GM19238 (cell line): ENCODE data around the gene KRTAP4-2.
"Not testable (repeated sequence)": the region's sequence is repeated elsewhere in the genome, so short reads cannot be mapped to it uniquely, and the experiment has no call there.

Source experiments
- DNase-seq: peaks from one replicate; pipeline ENCODE4 v3.0.0; 2011; ENCODE audit warnings: low spot score; ENCODE audit not compliant: insufficient read length

Gene KRTAP4-2

DNA sequence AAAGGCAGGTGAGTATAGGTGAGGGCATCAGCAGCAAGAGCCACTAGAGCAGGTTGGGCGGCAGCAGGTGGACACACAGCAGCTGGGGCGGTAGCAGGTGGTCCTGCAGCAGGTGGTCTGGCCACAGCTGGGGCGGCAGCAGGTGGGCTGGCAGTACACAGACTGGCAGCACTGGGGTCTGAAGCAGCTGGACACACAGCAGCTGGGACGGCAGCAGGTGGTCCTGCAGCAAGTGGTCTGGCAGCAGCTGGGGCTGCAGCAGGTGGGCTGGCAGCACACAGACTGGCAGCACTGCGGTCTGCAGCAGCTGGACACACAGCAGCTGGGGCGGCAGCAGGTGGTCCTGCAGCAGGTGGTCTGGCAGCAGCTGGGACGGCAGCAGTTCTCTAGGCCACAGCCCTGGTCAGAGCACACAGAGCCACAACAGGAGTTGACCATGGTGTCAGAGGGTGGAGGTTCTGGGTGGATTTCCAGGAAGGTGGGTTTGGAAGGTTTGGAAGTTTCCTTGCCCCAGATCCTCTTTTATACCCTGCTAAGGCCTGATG lies at the start of gene KRTAP4-2:
Gene KRTAP4-2 (minus strand): TSS at position 495 of the 545 bp plus-strand sequence. CDS start 57 bp downstream, at position 438.
- no peak for DNase-seq

DNA sequence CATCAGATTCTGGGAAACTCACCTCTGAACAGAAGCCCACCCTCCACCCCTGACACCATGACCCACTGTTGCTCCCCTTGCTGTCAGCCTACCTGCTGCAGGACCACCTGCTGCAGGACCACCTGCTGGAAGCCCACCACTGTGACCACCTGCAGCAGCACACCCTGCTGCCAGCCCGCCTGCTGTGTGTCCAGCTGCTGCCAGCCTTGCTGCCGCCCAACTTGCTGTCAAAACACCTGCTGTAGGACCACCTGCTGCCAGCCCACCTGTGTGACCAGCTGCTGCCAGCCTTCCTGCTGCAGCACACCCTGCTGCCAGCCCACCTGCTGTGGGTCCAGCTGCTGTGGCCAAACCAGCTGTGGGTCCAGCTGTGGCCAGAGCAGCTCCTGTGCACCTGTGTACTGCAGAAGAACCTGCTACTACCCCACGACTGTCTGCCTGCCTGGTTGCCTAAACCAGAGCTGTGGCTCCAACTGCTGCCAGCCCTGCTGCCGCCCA lies 48.6 kb upstream of the KRTAP4-2 start, which contains the start of gene KRTAP9-2:
Gene KRTAP9-2 (plus strand): TSS at position 51 of the 498 bp plus-strand sequence. CDS start 7 bp downstream, at position 58.
- not testable (repeated sequence) for DNase-seq

DNA sequence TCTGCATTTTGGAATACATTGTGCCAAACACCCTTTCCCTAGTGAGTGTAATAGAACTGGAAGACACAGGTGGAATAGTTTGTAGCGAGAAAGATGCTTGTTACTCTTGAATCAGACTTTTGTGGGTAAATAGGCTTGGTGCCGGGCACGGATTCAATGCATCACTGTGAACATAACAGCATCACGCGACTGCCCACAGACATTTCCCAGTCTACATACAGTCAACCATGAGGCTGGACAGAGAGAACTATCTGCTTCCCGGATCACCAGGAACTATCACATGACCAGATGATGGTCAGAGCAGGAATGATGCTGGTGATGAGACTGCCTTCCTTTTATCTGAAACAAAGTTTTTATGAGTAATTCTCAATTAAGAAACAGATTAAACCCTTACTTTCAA lies 48.0 kb upstream of the KRTAP4-2 start:
- DNase-seq, result no peak

DNA sequence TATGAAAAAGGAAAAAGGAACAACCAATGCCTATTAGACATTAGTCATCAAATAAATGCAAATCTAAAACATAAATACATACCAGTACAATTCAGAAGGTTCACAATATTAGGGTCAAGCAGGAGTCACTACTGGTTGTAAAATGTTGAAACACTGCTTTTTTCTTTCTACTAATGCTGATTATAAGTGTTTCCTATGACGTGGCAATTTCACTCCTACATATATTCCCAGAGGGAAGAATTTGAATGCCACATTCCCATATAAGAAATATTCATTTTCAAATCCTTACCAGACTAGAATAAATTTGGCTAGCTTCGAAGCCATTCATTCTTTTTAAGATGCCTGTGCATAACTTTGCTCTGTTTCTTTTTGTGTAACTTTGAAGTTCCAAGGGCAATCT lies 45.8 kb upstream of the KRTAP4-2 start:
- no peak for DNase-seq

DNA sequence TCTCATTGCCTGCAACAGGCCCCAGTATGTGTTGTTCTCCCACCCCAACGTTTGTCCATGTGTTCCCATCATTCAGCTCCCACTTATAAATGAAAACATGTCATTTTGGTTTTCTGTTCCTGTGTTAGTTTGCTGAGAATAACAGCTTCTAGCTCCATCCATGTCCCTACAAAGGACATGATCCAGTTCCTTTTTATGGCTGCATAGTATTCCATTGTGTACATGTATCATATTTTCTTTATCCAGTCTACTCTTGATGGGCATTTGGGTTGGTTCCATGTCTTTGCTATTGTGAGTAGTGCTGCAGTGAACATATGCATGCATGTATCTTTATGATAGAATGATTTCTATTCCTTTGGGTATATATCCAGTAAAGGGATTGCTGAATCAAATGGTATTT lies 37.7 kb upstream of the KRTAP4-2 start:
- DNase-seq, result no peak

DNA sequence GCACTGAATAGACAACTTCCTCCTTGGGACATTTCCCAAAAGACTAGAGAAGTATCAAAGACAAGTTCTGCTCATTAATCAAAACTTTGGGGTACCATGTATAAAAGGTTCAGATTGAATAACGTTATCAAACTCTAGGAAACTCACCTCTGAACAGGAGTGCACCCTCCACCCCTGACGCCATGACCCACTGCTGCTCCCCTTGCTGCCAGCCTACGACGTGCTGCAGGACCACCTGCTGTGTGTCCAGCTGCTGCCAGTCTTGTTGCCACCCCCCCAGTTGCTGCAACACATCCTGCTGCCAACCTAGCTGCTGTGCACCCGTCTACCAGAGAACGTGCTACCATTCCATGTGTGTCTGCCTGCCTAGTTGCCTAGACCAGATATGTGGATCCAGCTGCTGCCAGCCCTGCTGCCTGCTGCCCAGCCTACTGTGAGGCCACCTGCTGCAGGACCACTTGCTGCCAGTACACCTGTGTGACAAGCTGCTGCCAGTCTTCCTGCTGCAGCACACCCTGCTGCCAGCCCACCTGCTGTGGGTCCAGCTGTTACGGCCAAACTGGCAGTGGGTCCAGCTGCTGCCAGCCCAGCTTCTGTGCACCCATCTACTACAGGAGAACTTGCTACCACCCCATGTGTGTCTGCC lies 34.6 kb upstream of the KRTAP4-2 start:
- no peak for DNase-seq

DNA sequence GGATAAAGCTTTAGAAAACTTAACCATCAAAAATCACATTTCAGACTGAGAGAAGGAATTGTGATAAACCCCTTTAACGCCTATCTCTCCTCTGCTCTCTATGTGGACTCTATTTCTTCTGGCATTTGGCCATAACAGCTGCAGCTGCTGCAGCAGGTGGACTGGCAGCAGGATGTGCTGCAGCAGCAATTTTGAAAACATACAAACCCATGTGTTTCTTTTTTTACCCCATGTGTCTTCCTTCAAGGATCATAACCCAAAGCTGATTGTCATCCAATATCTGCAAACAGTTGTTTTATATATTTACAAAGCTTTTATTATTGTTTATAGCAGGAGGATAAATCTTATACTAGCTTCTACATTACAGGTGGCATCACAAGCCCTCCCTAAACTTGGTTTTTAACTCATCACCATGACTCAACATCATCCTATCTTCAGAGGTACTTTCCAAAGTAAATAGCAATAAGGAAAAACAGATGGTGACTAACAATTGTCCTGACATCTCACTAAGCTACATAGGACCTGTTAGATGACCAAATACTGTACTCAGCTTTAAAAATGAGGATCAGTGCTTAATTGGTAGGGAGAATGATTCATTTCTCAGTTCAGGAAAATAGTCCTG lies 33.9 kb upstream of the KRTAP4-2 start:
- DNase-seq, result no peak

DNA sequence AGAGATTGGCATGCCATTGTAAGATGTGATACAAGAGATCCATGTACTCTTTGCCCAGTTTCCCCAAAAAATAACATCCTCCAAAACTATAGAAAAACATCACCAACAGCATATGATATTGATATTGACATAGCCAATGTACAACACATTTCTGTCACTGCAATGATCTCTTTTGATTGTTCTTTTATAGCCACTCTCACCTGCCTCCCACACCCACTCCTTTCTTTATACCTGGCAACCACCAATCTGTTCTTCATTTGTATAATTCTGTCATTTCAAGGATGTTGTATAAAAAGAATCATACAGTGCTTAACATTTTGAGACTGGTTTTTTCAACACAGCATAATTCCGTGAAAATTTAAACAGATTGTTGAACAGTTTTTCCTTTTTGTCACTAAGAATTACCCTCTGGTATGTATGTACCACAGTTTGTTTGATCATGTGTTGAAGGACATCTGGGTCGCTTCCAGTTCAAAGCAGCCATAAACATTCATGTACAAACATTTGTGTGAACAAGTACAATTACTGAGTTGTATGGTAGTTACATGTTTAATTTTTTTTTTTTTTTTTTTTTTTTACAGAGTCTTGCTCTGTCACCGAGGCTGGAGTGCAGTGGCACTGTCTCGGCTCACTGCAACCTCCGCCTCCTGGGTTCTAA lies 21.5 kb upstream of the KRTAP4-2 start:
- DNase-seq, result no peak

DNA sequence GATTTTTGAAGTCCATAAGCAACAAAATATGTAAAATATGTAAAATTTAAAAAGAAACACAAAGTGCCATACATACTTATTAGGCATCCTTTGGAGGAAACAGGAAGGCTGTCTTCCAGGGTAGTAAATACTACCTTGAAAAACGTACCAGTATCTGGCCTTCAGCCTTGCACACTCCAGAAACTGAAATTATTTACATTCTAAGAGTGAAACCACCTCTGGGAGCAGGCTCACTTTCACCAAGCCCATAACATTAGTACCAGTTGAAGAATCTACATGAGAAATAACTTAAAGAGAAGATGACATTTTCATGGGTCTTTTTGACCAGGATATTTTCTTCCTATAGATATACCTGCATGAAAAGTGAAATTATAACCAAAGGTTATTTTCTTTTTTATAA lies 18.0 kb upstream of the KRTAP4-2 start:
- no peak for DNase-seq

DNA sequence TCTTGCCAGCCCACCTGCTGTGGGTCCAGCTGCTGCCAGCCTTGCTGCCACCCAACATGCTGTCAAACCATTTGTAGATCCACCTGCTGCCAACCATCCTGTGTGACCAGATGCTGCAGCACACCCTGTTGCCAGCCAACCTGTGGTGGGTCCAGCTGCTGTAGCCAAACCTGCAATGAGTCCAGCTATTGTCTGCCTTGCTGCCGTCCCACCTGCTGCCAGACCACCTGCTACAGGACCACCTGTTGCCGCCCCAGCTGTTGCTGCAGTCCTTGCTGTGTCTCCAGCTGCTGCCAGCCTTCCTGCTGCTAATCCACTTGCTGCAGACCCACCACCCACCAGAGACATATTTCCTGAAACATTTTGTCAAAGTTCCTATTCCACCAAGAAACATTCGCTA lies 12.3 kb upstream of the KRTAP4-2 start:
- no peak for DNase-seq

DNA sequence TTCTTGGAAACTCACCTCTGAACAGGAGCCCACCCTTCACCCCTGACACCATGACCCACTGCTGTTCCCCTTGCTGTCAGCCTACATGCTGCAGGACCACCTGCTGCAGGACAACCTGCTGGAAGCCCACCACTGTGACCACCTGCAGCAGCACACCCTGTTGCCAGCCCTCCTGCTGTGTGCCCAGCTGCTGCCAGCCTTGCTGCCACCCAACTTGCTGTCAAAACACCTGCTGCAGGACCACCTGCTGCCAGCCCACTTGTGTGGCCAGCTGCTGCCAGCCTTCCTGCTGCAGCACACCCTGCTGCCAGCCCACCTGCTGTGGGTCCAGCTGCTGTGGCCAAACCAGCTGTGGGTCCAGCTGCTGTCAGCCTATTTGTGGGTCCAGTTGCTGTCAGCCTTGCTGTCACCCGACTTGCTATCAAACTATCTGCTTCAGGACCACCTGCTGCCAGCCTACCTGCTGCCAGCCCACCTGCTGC lies 11.9 kb upstream of the KRTAP4-2 start, which contains the start of gene KRTAP9-1:
Gene KRTAP9-1 (plus strand): TSS at position 51 of the 482 bp plus-strand sequence. CDS start 0 bp downstream, at position 51.
- DNase-seq, result not testable (repeated sequence)

DNA sequence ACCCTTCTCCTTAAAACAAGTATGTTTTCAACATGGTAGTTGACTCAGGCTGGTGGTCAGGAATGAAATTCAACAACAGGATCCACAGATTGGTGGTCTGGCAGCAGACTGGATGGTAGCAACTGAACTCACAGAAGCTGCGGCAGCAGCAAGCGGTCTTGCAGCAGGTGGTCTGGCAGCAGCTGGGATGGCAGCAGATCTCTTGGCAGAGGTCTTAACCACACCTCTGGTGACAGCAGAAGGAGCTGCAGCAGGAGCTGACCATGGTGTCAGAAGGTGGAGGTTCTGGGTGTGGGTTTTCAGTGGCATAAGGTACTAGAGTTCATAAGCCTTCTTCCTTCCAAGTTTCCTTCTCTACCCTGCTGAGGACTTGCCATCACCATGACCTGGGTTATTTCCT lies 8.9 kb upstream of the KRTAP4-2 start:
- DNase-seq, result no peak

DNA sequence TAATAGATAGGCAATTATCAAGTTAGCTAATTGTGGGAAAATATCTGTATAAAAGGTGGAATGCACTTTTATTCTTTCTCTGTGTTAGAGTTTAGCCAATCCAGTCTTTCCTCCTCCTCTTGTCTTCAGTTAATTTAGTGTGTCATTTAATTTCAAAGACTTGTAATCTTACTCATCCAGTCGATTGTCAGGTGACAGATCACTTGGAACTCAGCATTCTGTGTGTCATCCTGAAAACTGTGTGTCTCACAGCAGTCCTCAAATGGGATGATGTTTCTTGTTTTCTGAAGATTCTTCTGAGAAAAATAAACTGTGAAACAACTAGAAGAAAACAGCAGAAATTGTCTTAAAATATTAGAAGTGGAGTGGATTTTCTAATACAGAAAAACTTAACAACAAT lies 7.0 kb upstream of the KRTAP4-2 start:
- DNase-seq, result no peak

DNA sequence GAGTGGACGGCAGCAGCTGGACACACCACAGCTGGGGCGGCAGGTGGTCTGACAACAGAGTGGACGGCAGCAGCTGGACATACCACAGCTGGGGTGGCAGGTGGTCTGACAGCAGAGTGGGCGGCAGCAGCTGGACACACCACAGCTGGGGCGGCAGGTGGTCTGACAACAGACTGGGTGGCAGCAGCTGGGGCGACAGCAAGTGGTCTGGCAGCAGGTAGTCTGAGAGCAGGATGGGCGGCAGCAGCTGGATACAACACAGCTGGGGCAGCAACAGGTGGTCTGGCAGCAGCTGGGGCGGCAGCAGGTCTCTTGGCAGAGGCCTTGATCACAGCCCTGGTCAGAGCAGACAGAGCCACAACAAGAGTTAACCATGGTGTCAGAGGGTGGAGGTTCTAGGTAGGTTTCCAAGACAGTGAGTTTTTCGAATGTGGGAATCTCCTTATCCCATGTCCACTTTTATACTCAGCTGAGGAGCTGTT lies 6.5 kb upstream of the KRTAP4-2 start, which contains the start of gene KRTAP4-1:
Gene KRTAP4-1 (minus strand): TSS at position 432 of the 482 bp plus-strand sequence. CDS start 57 bp downstream, at position 375.
- DNase-seq, result no peak

DNA sequence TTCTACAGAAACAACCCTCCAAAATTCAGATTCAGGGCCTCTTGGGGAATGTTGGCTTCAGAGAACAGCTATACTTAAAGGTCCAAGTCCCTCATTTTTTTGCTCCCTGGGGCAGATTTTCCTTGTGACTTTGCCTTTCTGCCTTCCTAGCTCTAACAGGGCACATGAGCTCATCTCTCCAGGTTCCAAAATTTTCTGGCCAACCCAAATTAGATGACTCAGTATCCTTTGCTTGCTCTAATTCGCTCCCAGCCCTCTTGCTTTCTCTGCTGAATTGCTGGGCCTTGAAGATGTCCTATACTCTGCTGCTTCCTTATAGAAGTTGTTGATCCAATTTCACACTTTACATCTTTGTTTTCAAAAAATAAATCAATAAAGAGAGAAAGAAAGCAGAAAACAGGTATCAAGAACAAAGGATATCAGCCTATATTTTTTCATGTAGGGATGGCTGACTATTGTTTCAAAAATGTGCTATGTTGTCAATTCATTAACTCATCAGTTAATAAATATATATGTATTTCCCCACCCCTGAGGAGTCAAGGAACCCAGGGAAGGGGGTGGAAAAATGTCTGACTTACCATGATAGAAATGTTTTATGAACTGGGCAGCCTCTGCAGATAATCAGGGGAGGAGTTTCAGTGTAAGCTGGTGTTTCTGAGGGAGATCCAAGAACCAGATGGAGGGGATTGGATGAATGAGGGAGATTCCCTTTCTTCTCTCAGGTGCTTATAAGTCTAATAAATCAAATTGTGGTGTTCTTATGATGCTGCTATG lies 1.0 kb upstream of the KRTAP4-2 start:
- DNase-seq, result no peak

DNA sequence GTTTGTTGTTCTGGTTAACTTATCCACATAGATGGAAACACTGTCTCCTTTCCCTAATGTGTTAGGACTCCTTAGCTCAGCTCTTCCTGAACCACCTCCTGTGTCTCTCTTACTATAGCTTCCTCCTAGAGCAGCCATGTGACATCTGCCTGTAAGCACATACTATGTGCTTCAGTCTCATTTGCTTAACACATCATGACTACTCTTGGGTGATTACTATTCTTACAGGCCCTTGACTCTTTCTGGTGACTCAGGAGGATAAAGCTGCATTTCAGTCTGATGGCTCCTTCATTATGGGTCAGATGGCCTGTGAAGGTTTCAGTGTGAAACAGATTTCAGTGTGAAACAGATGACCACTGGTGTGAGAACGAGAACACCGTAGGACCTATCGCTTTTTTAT lies 320 bp upstream of the KRTAP4-2 start:
- DNase-seq, result no peak

DNA sequence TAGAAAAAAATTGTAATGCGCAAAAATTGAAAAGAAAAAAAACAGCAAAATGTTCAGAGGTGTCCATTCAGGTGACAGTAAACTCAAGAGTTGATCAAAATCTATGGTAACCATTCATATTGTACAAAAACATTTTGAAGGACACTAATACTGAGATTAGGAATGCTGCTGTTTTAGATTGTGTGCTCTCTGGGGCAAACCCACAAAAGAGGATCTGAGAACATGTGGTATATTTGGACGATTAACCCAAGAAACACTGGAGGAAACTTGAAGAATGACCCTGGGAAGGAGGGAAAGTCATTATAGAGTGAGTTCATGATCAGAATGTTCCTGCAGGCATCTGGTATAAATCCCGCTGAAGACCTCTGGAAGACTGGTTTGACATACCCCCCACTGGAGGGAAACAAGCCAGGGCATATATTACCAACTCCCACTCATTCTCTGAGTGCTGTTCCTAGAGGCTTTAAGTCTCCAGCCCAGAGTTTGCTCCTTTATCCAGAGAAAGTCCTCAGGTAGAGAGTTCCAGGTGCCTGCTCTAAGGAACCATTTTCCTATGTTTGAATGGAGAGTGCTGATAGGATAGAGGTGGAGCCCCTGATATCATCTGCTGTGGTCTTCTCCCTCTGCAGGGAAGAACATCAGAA lies 1.2 kb downstream of the KRTAP4-2 start:
- DNase-seq, result no peak

DNA sequence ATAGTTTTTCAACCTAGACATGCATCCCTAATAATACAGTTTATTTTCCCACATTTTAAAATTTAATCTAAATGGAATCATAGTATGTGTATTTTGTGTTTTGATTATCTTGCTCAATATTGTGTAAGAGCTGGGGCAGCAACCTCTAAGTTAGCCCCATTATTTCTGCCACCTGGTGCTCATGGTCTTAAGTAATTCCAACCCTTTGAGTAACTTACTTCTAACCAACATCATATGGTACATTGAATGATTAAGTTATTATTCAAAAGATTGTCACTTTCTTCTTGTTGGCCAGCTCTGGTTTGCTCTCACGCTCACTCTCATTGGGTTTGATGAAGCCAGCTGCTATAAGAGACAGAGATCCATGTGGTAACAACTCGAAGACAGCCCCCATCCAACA lies 6.1 kb downstream of the KRTAP4-2 start:
- DNase-seq, result no peak

DNA sequence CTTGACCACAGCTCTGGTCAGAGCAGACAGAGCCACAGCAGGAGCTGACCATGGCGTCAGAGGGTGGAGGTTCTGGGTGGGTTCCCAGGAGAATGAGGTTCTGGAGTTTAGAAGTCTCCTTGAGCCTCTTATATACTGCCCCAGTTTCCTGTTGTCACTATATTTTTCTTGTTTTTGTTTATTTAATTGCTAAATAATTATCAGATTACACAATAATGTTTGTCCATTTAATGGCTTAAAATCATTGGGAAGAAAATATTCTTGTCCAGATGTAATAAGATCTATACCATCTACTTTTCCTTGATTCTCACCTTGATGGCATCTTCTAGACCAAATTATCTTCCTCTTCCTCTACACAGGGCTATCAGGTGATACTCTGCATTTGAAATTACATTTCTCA lies 9.9 kb downstream of the KRTAP4-2 start, which contains the start of gene KRTAP4-3:
Gene KRTAP4-3 (minus strand): TSS at position 101 of the 400 bp plus-strand sequence. CDS start 49 bp downstream, at position 52.
- DNase-seq, result no peak

DNA sequence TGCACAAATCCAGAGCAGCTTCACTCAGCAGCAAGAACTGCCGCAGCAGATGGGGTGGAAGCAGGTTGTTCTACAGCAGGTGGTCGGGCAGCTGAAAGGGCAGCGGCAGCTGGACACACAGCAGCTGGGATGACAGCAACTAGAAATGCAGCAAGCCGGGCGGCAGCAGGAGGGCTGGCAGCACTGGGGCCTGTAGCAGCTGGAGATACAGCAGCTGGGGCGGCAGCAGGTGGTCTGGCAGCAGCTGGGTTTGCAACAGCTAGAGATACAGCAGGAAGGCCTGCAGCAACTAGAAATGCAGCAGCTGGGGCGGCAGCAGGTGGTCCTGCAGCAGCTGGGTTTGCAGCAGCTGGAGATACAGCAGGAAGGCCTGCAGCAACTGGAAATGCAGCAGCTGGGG lies 10.5 kb downstream of the KRTAP4-2 start:
- no peak for DNase-seq
